Measurements from ENCODE around the gene SEZ6L2.

- no peak for TF ChIP-seq CTCF (IDR thresholded peaks at IDR 0.05)
- TF ChIP-seq POLR2A (IDR thresholded peaks at IDR 0.05): no peak
These were observed 24.1 kb downstream of the SEZ6L2 start for GRCh38 chr16:29875206-29875605.
